ENCODE measurements around the gene TIAM2.
A peak's percentile ranks its signal among the peaks of the same experiment; 100 is the strongest.

TIAM2 gene

DNA sequence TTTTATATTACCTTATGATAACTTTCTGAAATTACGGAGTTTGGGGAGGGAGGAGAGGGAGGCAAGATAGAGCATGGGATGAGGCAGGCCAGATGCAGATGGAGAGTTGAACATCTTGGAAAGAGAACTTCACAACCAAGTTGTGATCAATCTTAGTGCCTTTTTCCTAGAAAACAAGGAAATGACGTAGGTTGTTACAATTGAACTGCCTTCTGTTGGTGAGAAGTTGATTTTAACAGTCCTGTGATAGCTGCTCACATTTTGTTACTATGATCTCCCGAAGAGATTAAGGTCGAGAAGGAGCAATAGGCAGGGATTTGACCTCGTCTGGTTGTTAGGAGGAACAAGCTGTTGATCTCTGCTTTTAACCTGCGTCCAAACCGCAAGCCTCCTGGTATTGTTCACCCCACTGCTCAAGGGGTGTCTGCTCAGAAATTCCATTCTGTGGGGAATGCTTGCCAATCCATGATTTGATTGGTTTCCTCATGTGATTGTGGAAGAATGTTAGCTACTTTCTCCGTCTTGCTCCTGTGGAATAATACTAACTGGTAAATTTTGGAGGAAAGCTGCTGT is 35.1 kb downstream of the TIAM2 start:
- no peaks in the 10 kb centered on the region for H3K36me3 Mint-ChIP-seq
- H3K4me1 Mint-ChIP-seq = no peaks in the 10 kb centered on the region
- no peak overlapping the region for H3K27ac Mint-ChIP-seq
- no peak overlapping the region for H3K4me3 Mint-ChIP-seq
- no peak for ATAC-seq
- DNase-seq (ENCODE audit: low spot score in 2 of 2) = no peak
- H3K9me3 Mint-ChIP-seq = no peaks in the 10 kb centered on the region

DNA sequence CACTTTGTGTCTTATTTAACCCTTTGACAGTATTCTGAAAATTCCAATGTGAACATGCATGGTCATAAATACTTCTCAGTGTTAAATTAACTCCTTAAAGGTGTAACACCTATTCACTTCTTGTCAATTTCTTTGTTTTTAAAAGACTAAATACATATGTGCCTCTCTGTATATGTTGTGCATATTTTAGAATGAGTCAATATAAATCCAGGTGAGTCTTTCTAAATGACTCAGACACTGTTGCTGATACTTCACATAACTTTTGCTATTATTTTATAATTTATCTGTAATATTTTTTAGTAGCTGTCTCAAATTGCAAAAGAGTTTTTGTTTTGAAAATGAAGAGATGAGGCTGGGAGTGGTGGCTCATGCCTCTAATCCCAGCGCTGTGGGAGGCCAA is 36.0 kb downstream of the TIAM2 start:
- ATAC-seq (no peak), DNase-seq (ENCODE audit: low spot score in 2 of 2) (no peak)
- Mint-ChIP-seq H3K9me3 (no peaks in the 10 kb centered on the region), H3K4me1 (no peaks in the 10 kb centered on the region), H3K27ac (no peak overlapping the region), H3K36me3 (no peaks in the 10 kb centered on the region), H3K4me3 (no peak overlapping the region)

DNA sequence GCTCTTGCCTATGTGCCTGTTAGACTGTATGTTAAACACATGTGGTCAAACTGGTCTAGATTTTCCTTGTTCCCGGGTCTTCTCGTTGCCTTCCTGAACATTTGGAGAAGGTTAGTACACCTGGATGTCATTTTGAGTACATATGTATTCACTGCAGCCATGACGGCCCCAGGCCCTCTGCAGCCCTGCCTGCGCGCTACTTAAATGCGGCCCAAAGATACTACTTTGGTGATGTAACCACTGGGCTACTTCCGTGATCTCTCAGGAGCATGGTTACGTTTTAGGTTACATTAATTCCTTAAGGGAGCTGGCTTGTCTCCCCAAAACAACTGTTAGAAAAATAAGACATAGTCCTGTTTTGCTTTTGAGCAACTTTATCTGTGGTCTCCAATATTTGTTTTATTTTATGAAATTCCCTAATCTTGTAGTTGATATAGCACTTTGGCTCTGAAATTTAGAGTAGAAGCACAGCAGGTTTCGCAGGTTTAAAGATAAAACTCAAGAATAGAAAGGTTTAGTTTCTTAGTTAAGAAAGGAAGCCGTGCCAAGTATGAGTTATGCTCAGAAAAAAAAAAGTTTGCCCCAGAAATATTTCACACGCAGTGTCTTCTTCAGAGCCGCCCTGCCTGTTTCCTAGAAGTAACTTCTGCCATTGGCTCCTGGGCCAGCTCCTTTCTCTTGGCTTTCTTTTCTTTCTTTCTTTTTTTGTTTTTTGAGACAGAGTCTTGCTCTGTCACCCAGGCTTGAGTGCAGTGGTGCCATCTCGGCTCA is 38.1 kb downstream of the TIAM2 start:
- Mint-ChIP-seq H3K27ac (no peak overlapping the region), H3K4me1 (no peaks in the 10 kb centered on the region), H3K9me3 (no peaks in the 10 kb centered on the region), H3K36me3 (no peaks in the 10 kb centered on the region), H3K4me3 (no peak overlapping the region)
- DNase-seq (ENCODE audit: low spot score in 2 of 2) = no peak
- ATAC-seq = no peak

DNA sequence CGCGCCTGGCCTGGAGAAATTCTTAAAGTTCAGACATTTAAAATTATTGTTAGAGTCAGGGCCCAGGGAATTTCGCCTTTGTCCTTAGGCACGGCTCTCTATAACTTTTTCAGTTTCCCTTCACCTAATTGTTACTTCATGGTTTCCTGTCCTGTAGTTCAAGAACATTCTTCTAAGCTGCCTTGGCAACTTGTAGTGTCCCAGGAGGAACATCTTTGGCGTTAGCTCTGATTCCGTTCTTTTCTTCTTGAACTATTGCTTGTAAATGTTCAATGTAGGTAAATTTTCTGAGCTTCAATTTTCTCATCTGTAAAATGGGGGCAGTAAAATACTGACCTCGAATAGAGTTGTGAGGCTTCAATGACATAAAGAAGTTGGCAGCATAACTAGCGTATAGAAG is 41.8 kb downstream of the TIAM2 start:
- H3K27ac Mint-ChIP-seq = no peak overlapping the region
- ATAC-seq (no peak), DNase-seq (ENCODE audit: low spot score in 2 of 2) (no peak)
- H3K4me3 Mint-ChIP-seq = no peak overlapping the region
- no peaks in the 10 kb centered on the region for H3K36me3 Mint-ChIP-seq
- no peaks in the 10 kb centered on the region for H3K9me3 Mint-ChIP-seq
- no peaks in the 10 kb centered on the region for H3K4me1 Mint-ChIP-seq

DNA sequence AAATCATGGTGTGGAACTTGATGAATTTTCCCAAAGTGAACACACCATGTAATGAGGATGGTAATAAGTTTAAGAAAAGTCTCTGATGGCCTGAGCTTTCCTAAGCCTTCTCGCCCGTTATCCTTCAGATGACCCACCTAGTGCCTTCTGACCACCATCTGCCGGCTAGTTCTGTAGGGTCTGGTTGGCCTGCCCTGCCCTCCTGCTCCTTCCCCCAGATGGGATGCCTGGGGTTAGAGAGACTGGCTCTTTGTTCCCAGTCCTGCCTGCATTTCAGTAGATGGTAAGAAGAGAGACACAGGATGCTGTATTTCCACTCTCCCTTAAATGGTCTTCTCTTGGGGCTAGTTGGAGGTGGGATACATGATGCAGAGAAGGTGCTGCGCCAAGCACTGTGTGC is 43.0 kb downstream of the TIAM2 start:
- H3K4me1 Mint-ChIP-seq = no peaks in the 10 kb centered on the region
- no peaks in the 10 kb centered on the region for H3K36me3 Mint-ChIP-seq
- peak overlapping the region; percentile 56 for H3K27ac Mint-ChIP-seq
- ATAC-seq (no peak), DNase-seq (ENCODE audit: low spot score in 2 of 2) (no peak)
- H3K4me3 Mint-ChIP-seq = no peak overlapping the region
- no peaks in the 10 kb centered on the region for H3K9me3 Mint-ChIP-seq

DNA sequence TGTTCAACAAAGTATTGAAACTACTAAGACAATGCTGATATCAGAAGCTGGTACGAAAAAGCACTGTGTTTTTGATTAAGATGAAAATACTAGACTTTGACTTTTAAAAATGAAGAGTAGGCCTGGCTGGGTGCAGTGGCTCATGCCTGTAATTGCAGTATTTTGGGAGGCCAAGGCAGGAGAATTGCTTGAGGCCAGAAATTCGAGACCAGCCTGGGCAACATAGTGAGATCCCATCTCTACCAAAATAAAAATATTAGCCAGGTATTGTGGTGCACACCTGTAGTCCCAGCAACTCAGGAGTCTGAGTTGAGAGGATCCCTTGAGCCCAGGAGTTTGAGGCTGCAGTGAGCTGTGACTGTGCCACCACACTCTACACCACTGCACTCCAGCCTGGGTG is 43.4 kb downstream of the TIAM2 start:
- Mint-ChIP-seq H3K27ac (no peak overlapping the region), H3K4me1 (no peaks in the 10 kb centered on the region), H3K4me3 (no peak overlapping the region), H3K9me3 (no peaks in the 10 kb centered on the region), H3K36me3 (no peaks in the 10 kb centered on the region)
- ATAC-seq = no peak
- no peak for DNase-seq (ENCODE audit: low spot score in 2 of 2)

DNA sequence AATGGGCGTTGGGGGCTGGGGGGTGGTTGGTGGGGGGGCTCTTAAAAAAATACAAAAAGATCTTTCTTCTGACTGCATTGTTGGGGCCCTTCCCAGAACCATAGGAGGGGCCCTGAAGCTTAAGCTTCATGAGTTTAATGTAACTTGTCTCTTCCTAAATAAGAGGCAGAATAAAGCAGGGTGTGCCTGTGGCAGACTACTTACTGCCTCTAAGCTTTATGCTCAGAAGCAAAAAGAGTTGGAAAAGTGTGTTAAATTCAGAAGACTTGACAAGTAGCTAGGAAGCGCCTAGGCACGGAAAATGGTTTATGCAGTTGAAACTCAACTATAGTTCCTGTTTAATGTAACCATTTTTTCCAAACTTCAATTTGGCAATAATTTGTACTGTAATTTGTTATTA is 44.5 kb downstream of the TIAM2 start:
- ATAC-seq = no peak
- Mint-ChIP-seq H3K27ac (no peak overlapping the region), H3K36me3 (peaks cover 4% of the 10 kb centered on the region), H3K9me3 (no peaks in the 10 kb centered on the region), H3K4me1 (no peaks in the 10 kb centered on the region), H3K4me3 (no peak overlapping the region)
- DNase-seq (ENCODE audit: low spot score in 2 of 2) = no peak

DNA sequence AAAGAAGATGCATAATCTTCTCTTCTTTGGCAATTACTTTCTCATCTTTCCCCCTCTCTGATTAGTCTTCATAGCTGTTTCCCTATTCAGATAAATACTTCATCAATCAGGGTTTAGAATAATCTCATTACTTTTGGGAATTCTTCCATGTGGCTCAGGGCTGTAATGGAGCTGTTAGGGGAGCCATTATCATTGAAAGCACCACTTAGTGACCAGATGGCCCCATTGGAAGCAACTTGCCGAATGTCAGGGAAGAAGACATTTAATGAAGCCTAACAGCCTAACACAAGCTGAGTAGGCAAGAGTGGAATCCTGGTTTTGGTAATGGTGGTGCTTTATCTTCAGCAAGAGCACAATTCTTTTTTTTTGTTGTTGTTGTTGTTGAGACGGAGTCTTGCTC is 45.0 kb downstream of the TIAM2 start:
- Mint-ChIP-seq H3K4me3 (no peak overlapping the region), H3K4me1 (no peaks in the 10 kb centered on the region), H3K9me3 (no peaks in the 10 kb centered on the region), H3K27ac (no peak overlapping the region), H3K36me3 (peaks cover 4% of the 10 kb centered on the region)
- DNase-seq (ENCODE audit: low spot score in 2 of 2) = no peak
- no peak for ATAC-seq

DNA sequence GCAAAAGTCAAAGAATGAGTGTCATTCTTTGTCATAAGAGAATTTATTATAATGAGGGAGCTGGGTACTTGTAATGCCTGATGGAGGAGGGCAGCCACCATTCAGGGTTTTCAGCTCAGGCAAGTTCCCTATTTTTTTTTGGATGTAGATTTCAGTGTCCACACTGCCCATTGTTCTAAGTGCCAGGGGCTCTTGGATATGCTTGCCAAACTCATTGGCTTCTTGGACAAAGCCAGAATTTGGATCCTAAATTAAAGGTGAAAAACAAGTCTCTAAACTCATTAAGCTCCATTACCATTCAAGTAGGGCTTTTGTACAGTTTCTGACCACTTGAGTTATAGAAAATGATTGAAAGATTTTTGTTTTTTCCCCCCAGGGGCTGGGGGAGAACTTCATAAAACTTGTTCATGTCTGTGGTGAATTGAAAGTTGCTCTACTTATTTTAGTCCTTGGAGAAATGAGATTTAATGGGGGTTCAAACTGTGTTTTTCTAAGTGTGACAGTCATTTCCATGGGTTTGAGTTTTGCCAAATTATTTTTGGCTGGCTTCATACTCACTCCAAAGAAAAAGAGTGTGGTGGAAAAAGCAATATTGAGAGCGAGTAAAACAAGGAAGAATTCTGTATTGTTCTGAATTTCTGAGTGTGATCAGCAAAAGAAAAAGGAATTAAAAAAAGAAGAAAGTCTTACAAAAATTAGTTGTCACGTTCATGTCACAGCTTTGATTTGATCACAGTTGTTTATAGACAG is 46.0 kb downstream of the TIAM2 start:
- Mint-ChIP-seq H3K36me3 (peaks cover 4% of the 10 kb centered on the region), H3K27ac (no peak overlapping the region), H3K9me3 (no peaks in the 10 kb centered on the region), H3K4me1 (peaks cover 6% of the 10 kb centered on the region), H3K4me3 (no peak overlapping the region)
- no peak for DNase-seq (ENCODE audit: low spot score in 2 of 2)
- ATAC-seq = no peak

DNA sequence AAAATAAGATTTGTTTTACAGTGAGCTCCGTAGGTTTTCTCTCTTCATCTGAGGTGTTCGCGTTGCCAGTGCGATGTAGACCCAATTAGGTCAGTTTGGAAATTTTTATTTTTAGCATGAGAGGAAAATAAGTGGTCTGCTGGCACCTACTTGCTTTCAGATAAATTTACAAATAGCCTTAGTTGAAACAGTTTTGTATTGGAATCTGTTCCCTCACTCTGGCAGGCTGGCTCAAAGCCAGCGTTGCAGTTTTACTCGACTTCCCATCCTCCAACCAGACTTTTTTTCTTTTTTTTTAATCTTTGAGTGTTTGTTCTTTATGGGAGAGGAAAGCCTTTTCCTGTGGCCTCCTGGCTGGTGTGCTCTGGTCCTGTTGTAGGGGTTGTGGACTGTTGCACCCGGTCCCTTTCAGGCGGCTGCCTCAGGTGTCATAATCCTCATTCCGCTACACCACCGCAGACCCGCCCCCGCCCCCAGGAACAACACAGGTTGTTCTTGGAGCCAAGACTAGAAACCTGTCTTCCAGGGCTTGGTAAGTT is 46.7 kb downstream of the TIAM2 start:
- Mint-ChIP-seq H3K4me3 (no peak overlapping the region), H3K27ac (no peak overlapping the region), H3K36me3 (peaks cover 4% of the 10 kb centered on the region), H3K9me3 (no peaks in the 10 kb centered on the region), H3K4me1 (peaks cover 6% of the 10 kb centered on the region)
- no peak for DNase-seq (ENCODE audit: low spot score in 2 of 2)
- ATAC-seq = no peak

DNA sequence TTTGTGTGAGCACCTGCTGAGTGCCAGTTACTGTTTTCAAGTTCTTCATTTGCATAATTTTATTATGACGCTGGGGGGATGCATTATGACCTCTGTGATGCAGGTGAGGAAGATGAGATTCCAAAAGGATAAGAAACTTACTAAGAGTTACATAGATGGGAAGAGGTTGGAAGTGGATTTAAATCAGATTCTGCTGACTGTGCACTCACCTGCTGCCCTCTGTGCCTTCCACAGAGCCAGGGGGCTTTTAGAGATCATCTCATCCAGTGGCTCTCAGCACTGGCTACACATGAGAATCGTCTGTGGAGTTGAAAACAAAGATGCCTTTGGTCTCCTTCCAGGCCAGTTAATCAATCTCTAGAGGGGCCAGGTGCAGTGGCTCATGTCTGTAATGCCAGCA is 47.9 kb downstream of the TIAM2 start:
- Mint-ChIP-seq H3K27ac (no peak overlapping the region), H3K4me3 (no peak overlapping the region), H3K4me1 (peaks cover 6% of the 10 kb centered on the region), H3K36me3 (peaks cover 4% of the 10 kb centered on the region), H3K9me3 (no peaks in the 10 kb centered on the region)
- no peak for DNase-seq (ENCODE audit: low spot score in 2 of 2)
- ATAC-seq = no peak

DNA sequence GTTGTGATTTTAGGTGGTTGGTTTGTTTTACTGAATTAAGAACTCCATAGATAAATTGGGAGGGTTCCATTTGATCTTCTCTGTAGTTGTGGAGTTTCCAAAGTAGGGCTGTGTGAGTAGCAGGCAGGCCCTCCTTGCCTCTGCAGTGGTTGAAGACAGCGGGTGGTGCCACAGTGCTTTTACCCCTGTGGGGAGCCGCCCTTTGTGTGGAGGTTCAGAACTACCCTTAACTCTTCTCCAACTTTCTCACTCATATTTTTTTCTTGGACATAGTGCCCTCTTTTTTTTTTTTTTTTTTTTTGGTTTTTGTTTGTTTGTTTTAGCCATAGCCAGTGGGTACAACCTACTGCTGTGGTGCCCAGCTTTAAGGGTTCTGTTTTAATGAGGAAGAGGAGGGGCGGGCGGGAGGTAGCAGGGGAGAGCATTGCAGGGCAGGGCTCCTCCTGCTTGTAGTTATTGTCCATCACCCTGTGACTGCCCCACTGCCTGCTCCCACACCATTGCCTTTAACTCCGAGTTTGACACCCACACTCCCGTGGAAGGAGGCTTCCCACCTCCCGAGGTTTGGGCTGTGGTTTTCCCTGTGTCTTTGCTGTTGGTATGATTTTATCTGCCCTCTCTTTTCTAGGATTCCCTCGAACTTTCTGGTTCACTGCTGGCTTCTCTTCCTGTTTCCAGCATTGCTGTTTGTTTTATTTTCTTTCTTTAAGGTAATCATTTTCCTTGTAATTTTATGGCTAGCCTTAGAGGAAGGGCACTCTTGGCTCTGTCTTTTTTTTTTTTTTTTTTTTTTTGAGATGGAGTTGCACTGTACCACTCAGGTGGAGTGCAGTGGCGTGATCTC is 50.7 kb downstream of the TIAM2 start:
- Mint-ChIP-seq H3K36me3 (peaks cover 4% of the 10 kb centered on the region), H3K4me1 (peaks cover 17% of the 10 kb centered on the region), H3K4me3 (no peak overlapping the region), H3K9me3 (no peaks in the 10 kb centered on the region), H3K27ac (no peak overlapping the region)
- DNase-seq (ENCODE audit: low spot score in 2 of 2) = no peak
- ATAC-seq = no peak

DNA sequence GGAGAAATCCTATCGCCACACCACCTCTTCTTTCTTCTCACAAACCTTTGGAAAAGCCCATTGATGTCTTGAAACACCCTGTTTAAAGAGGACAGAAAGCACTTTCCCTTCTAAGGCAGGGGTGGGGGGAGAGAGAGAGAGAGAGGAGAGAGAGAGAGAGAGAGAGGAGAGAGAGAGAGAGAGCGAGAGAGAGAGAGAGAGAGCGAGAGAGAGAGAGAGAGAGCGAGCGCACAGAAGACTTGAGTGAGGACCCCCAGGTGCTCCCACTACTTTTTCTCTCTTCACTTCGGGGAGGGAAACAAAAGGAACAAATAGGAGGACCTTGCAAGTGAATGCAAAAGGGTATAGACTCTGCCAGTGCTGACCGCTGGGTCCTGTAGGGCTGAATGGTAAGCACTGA is 52.4 kb downstream of the TIAM2 start:
- Mint-ChIP-seq H3K4me1 (peaks cover 23% of the 10 kb centered on the region), H3K27ac (no peak overlapping the region), H3K9me3 (no peaks in the 10 kb centered on the region), H3K4me3 (no peak overlapping the region), H3K36me3 (peaks cover 4% of the 10 kb centered on the region)
- DNase-seq (ENCODE audit: low spot score in 2 of 2) (no peak), ATAC-seq (no peak)

DNA sequence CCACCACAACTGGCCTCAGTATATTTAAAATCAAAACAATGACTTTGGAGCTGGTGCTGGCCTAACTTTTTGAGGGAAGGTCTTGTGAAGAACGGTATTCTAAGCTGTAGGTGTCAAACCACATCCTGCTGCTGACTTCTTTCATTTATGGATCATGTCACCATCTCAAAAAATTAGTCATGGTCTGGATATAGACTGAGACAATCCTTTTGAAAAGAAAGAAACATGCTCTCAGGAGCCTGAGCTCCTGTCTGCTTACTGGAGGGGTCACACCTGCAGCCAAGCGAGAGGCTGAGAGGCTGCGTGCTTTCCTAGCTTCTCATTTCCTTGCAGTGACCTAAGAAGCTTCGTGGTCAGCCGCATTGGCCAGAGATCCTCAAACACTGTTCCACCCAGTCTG is 55.2 kb downstream of the TIAM2 start:
- H3K36me3 Mint-ChIP-seq = no peaks in the 10 kb centered on the region
- H3K4me3 Mint-ChIP-seq = peak overlapping the region; percentile 17
- ATAC-seq = peak; percentile 99
- peak overlapping the region; percentile 18 for H3K27ac Mint-ChIP-seq
- H3K9me3 Mint-ChIP-seq = no peaks in the 10 kb centered on the region
- DNase-seq (ENCODE audit: low spot score in 2 of 2) = peak; percentile 8 to 74
- H3K4me1 Mint-ChIP-seq = peaks cover 22% of the 10 kb centered on the region
